SK-N-SH (cell line): Measurements from ENCODE around the gene CACNA2D3.

Experiments
- CTCF ChIP-seq: fragments of 200-600 bp; sonication (generic); IDR thresholded peaks from 2 replicates; pipeline ENCODE4 v1.6.1; 2017; ENCODE audit warnings: antibody characterized with exemption, mild to moderate bottlenecking, moderate library complexity
- EZH2phosphoT487 ChIP-seq: fragments of 200-600 bp; sonication (generic); IDR thresholded peaks from 2 replicates; pipeline ENCODE4 v1.6.1; 2017; ENCODE audit warnings: low read depth, mixed run types, mild to moderate bottlenecking, antibody characterized with exemption, moderate library complexity, borderline replicate concordance
- FOSL2 ChIP-seq: IDR thresholded peaks from 2 replicates; pipeline ENCODE4 v1.4.0; 2012; ENCODE audit warnings: low read depth, mild to moderate bottlenecking, moderate library complexity, borderline replicate concordance
- NFIC ChIP-seq: IDR thresholded peaks from 2 replicates; pipeline ENCODE4 v1.4.0; 2012; ENCODE audit warnings: borderline replicate concordance
- POLR2AphosphoS5 ChIP-seq: IDR thresholded peaks from 2 replicates; pipeline ENCODE4 v1.6.1; 2012; ENCODE audit warnings: low read depth, low read length
- RAD21 ChIP-seq: IDR thresholded peaks from 2 replicates; pipeline ENCODE4 v1.6.1; 2012; ENCODE audit warnings: mild to moderate bottlenecking, low read length
- RCOR1 ChIP-seq: fragments of 150-350 bp; IDR thresholded peaks from 2 replicates; pipeline ENCODE4 v1.6.1; 2017; ENCODE audit warnings: antibody characterized with exemption, low read length
- RFX5 ChIP-seq: IDR thresholded peaks from 2 replicates; pipeline ENCODE4 v1.6.1; 2012; ENCODE audit warnings: mild to moderate bottlenecking, improper control_type of control experiment, low read length
- SIN3A ChIP-seq: IDR thresholded peaks from 2 replicates; pipeline ENCODE4 v1.6.1; 2012; ENCODE audit warnings: low read depth, mild to moderate bottlenecking, low read length, moderate library complexity, borderline replicate concordance
- TCF12 ChIP-seq: IDR thresholded peaks from 2 replicates; pipeline ENCODE4 v1.4.0; 2012
- TEAD4 ChIP-seq: IDR thresholded peaks from 2 replicates; pipeline ENCODE4 v1.4.0; 2012; ENCODE audit warnings: mild to moderate bottlenecking, borderline replicate concordance; ENCODE audit not compliant: insufficient read depth
- USF1 ChIP-seq: IDR thresholded peaks from 2 replicates; pipeline ENCODE4 v1.4.0; 2012; ENCODE audit warnings: low read depth, borderline replicate concordance
- YY1 ChIP-seq: IDR thresholded peaks from 2 replicates; pipeline ENCODE4 v1.4.0; 2012; ENCODE audit warnings: low read depth, mild to moderate bottlenecking

GRCh38 chr3:55042591-55042990 is 920.2 kb downstream of the CACNA2D3 start:
- TF ChIP-seq TCF12 (no peak), YY1 (no peak), TEAD4 (no peak), EZH2phosphoT487 (no peak), RFX5 (no peak), CTCF (peak; percentile 58), RAD21 (peak; percentile 65), NFIC (no peak), POLR2AphosphoS5 (no peak), SIN3A (no peak), FOSL2 (no peak), USF1 (no peak), RCOR1 (no peak)
